Amniotic stem cell (primary cell): Measurements from ENCODE around the gene LAMA5.

Experiments
- DNase-seq: peaks from one replicate; lab custom pipeline; 2025; lab: John Stamatoyannopoulos, UW

Gene LAMA5

GRCh38 chr20:62403331-62403730 lies 36.2 kb upstream of the LAMA5 start:
- no peak for DNase-seq

- DNase-seq, result no peak
Measured at GRCh38 chr20:62402456-62403150, 35.5 kb upstream of the LAMA5 start.

- DNase-seq, result no peak
Measured at GRCh38 chr20:62401331-62401779, 34.2 kb upstream of the LAMA5 start.

- no peak for DNase-seq
Measured at GRCh38 chr20:62400541-62400940, 33.4 kb upstream of the LAMA5 start.

- no peak for DNase-seq
Measured at GRCh38 chr20:62400021-62400420, 32.9 kb upstream of the LAMA5 start.

- no peak for DNase-seq
Measured at GRCh38 chr20:62398120-62398821, 31.2 kb upstream of the LAMA5 start.

GRCh38 chr20:62396367-62397239 lies 29.5 kb upstream of the LAMA5 start:
- DNase-seq, result no peak

GRCh38 chr20:62395311-62396242 lies 28.5 kb upstream of the LAMA5 start:
- no peak for DNase-seq

- DNase-seq, result no peak
Measured at GRCh38 chr20:62394248-62395245, 27.4 kb upstream of the LAMA5 start.

- no peak for DNase-seq
Measured at GRCh38 chr20:62393830-62394229, 26.7 kb upstream of the LAMA5 start.

GRCh38 chr20:62393335-62393665 lies 26.2 kb upstream of the LAMA5 start:
- no peak for DNase-seq

GRCh38 chr20:62392621-62393334 lies 25.7 kb upstream of the LAMA5 start:
- DNase-seq, result no peak

GRCh38 chr20:62392077-62392418 lies 24.9 kb upstream of the LAMA5 start:
- no peak for DNase-seq

GRCh38 chr20:62391165-62392076 lies 24.3 kb upstream of the LAMA5 start:
- no peak for DNase-seq

GRCh38 chr20:62390317-62391164 lies 23.4 kb upstream of the LAMA5 start:
- DNase-seq, result no peak

- DNase-seq, result no peak
Measured at GRCh38 chr20:62389601-62390087, 22.5 kb upstream of the LAMA5 start.

GRCh38 chr20:62388839-62389600 lies 21.9 kb upstream of the LAMA5 start:
- no peak for DNase-seq
